K562 (cell line): ENCODE data around the gene CERS6. TPM values are rescaled to one million over a fixed set of nuclear protein-coding genes. Genes with fewer than 3 reads are reported as not detected.

Experiments
- ATF7 ChIP-seq: fragments of 450-650 bp; IDR thresholded peaks from 2 replicates; pipeline ENCODE4 v1.7.1; 2014; ENCODE audit warnings: mild to moderate bottlenecking, moderate library complexity
- CREB1 ChIP-seq, 2 experiments: sonication (generic) in 1 of 2; formaldehyde crosslinking in 1 of 2; IDR thresholded peaks; 2 replicates each; pipeline versions ENCODE4 v1.6.1 to v1.8.0; 2012 to 2022; ENCODE audit warnings: inconsistent platforms in 1 of 2, mild to moderate bottlenecking in 1 of 2, missing genetic modification reagents in 1 of 2, moderate library complexity in 1 of 2
- EZH2 ChIP-seq: IDR thresholded peaks from 2 replicates; pipeline ENCODE4 v1.6.1; 2012; ENCODE audit warnings: low read depth, mild to moderate bottlenecking, inconsistent platforms, low read length, borderline replicate concordance
- KDM1A ChIP-seq, 2 experiments: fragments of 450-650 bp; IDR thresholded peaks; 2 replicates each; pipeline ENCODE4 v1.6.1; 2016; ENCODE audit warnings: mild to moderate bottlenecking in 2 of 2
- KDM2B ChIP-seq: fragments of 250-450 bp; sonication (Bioruptor Pico); IDR thresholded peaks from 2 replicates; pipeline ENCODE4 v1.8.0; 2021; ENCODE audit warnings: mild to moderate bottlenecking, moderate library complexity
- KDM4B ChIP-seq, 2 experiments: fragments of 450-650 bp in 1 of 2; sonication (generic) in 1 of 2; IDR thresholded peaks; 2 replicates each; pipeline ENCODE4 v1.6.1; 2016 to 2017; ENCODE audit warnings: borderline replicate concordance in 2 of 2, antibody characterized with exemption in 1 of 2, low read depth in 1 of 2, mild to moderate bottlenecking in 1 of 2
- NONO ChIP-seq, 2 experiments: fragments of 200-400 bp in 1 of 2; fragments of 450-650 bp in 1 of 2; formaldehyde crosslinking in 1 of 2; IDR thresholded peaks; 2 replicates each; pipeline ENCODE4 v1.6.1; 2017; ENCODE audit warnings: low read depth in 2 of 2, mild to moderate bottlenecking in 2 of 2, moderate library complexity in 2 of 2, low read length in 1 of 2
- RAD21 ChIP-seq, 2 experiments: fragments of 250-450 bp in 1 of 2; fragments of 450-650 bp in 1 of 2; sonication (Bioruptor Pico) in 1 of 2; formaldehyde crosslinking in 1 of 2; IDR thresholded peaks in 1 of 2; conservative IDR thresholded peaks in 1 of 2; 2 replicates each; pipeline versions ENCODE4 v1.4.0 to v1.8.0; 2020 to 2022; ENCODE audit warnings: mild to moderate bottlenecking in 2 of 2, moderate library complexity in 1 of 2
- RBM14 ChIP-seq: fragments of 200-400 bp; formaldehyde crosslinking; IDR thresholded peaks from 2 replicates; pipeline ENCODE4 v1.6.1; 2018; ENCODE audit warnings: low read depth, mild to moderate bottlenecking, low read length, moderate library complexity, borderline replicate concordance; ENCODE audit not compliant: insufficient read depth
- RBM22 ChIP-seq: fragments of 200-400 bp; formaldehyde crosslinking; IDR thresholded peaks from 2 replicates; pipeline ENCODE4 v1.6.1; 2018; ENCODE audit warnings: low read length, low read depth; ENCODE audit not compliant: poor library complexity, severe bottlenecking
- SUPT5H ChIP-seq: fragments of 450-650 bp; IDR thresholded peaks from 2 replicates; pipeline ENCODE4 v1.6.1; 2016
- TAL1 ChIP-seq: fragments of 450-650 bp; IDR thresholded peaks from 2 replicates; pipeline ENCODE4 v1.6.1; 2016; ENCODE audit warnings: mild to moderate bottlenecking
- TEAD1 ChIP-seq, 2 experiments: fragments of 450-650 bp in 1 of 2; sonication (generic) in 1 of 2; formaldehyde crosslinking; IDR thresholded peaks; 2 replicates each; pipeline versions ENCODE4 v1.4.0 to v1.8.0; 2020 to 2022; ENCODE audit warnings: mild to moderate bottlenecking in 2 of 2, missing genetic modification reagents in 1 of 2
- XRCC4 ChIP-seq: IDR thresholded peaks from one replicate; pipeline ENCODE4 v1.6.1; 2011; ENCODE audit not compliant: insufficient read depth, insufficient read length; ENCODE audit errors: extremely low read depth
- ZNF197 ChIP-seq: fragments of 200-800 bp; sonication (Bioruptor generic); IDR thresholded peaks from 2 replicates; pipeline ENCODE4 v1.6.1; 2016; ENCODE audit warnings: low read depth, missing genetic modification characterization, missing compliant biosample characterization
- ZNF561 ChIP-seq: fragments of 450-650 bp; formaldehyde crosslinking; conservative IDR thresholded peaks from 2 replicates; pipeline ENCODE4 v1.4.0; 2020; ENCODE audit warnings: mild to moderate bottlenecking, moderate library complexity
- ZNF79 ChIP-seq: fragments of 250-450 bp; sonication (Bioruptor Pico); IDR thresholded peaks from 2 replicates; pipeline ENCODE4 v1.4.0; 2020; ENCODE audit warnings: low read depth, mild to moderate bottlenecking, moderate library complexity
- ZSCAN32 ChIP-seq: fragments of 450-650 bp; formaldehyde crosslinking; IDR thresholded peaks from 2 replicates; pipeline ENCODE4 v1.4.0; 2020; ENCODE audit warnings: mild to moderate bottlenecking, moderate library complexity
- polyA plus RNA-seq, 8 experiments: library from polyadenylated mRNA; depleted of rRNA in 4 of 8; stranded (reverse) in 5 of 8; unstranded in 3 of 8; fragments of >200 nt; fragmentation: Nextera tagmentation in 2 of 8; fragmentation: Illumina TruSeq in 1 of 8; extraction: Ambion mirVana in 2 of 8; extraction: Trizol in 1 of 8; gene quantifications; 2 replicates each; pipeline versions ENCODE4 v1.2.1 to v1.2.3, GENCODE V29; 2011 to 2014; ENCODE audit warnings: inconsistent platforms in 1 of 8, missing spikeins in 1 of 8
- total RNA-seq, 7 experiments: library from RNA; depleted of rRNA in 6 of 7; stranded (reverse); fragments of >200 nt in 6 of 7; fragmentation: Illumina TruSeq in 2 of 7; extraction: Trizol in 2 of 7; gene quantifications; 2 replicates each; pipeline versions ENCODE4 v1.2.1 to v1.2.3, GENCODE V29; 2011 to 2021; ENCODE audit warnings: low replicate concordance in 1 of 7
- TF ChIP-seq, protein P1 (sequence below): sonication (generic); formaldehyde crosslinking; IDR thresholded peaks from 2 replicates; pipeline ENCODE4 v1.8.0; 2022; ENCODE audit warnings: missing genetic modification reagents, mild to moderate bottlenecking, borderline replicate concordance
- TF ChIP-seq, protein P2 (sequence below): fragments of 450-650 bp; IDR thresholded peaks from 2 replicates; pipeline ENCODE4 v1.6.1; 2018; ENCODE audit warnings: mild to moderate bottlenecking, low read depth; ENCODE audit not compliant: partially characterized antibody
- TF ChIP-seq, protein P3 (sequence below), 3 experiments: fragments of 200-800 bp in 1 of 3; fragments of 250-450 bp in 1 of 3; fragments of 450-650 bp in 1 of 3; sonication (Bioruptor Pico) in 1 of 3; sonication (Bioruptor generic) in 1 of 3; formaldehyde crosslinking in 1 of 3; IDR thresholded peaks; 2 replicates each; pipeline versions ENCODE4 v1.6.1 to v1.8.0; 2016 to 2022; ENCODE audit warnings: mild to moderate bottlenecking in 2 of 3, missing genetic modification characterization in 2 of 3, missing compliant biosample characterization in 1 of 3, moderate library complexity in 1 of 3

Gene CERS6
- total and polyA plus RNA-seq, 9 of the 15 experiments (the other 6 are each of a cell fraction or from before 2014, with no cell fraction given) = 1.6 to 13.6 (median 11.4) TPM

DNA sequence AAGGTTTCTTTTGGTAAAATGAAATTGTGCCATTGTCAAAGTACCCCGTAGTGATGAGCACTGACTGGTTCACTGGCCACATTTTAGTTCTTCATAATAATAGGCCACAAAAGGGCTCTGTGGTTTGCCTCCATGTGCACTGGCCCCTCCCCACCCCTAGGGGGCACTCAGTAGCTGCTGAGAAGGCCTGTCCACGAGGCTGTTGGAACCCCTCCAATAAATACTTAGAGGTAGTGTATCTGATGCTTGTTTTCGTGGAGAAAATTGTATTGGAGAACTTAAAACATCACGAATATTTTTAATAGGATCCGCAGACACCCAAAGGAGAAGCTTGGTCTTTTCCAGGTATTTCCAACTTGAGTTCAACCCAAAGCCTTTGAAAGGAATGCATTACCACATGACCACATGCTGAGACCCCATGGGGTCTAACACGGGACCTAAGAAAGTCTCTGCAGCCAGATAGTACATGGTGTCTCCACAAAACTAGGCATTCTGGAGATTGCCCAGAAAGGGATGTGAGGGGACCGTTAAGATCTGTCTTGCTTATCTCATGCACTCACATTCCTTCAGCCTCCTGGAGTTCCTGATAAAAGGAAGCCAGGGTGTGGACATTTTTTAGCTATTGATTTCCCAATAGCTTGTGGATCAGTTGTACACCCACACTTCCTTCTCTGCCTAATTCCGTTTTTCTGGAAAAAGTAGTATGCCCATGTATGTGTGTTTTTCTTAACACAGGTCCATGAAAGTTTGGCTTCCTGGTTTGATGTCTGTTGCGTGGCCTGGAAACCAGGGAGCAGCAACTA, 317.8 kb downstream of the CERS6 start (continued):
- TF ChIP-seq, protein P1, sequence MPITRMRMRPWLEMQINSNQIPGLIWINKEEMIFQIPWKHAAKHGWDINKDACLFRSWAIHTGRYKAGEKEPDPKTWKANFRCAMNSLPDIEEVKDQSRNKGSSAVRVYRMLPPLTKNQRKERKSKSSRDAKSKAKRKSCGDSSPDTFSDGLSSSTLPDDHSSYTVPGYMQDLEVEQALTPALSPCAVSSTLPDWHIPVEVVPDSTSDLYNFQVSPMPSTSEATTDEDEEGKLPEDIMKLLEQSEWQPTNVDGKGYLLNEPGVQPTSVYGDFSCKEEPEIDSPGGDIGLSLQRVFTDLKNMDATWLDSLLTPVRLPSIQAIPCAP (CRISPR knock-in tag) = no peak
- TF ChIP-seq RAD21 (CRISPR knock-in tag; conservative IDR thresholded peaks at IDR 0.05 in 1 of 2, IDR thresholded peaks at IDR 0.05 in 1 of 2) (peak; percentile 97 to 99), KDM4B (IDR thresholded peaks at IDR 0.05; ENCODE audit: borderline replicate concordance in 2 of 2, low read depth in 1 of 2) (no peak), TAL1 (peak; percentile 98), ZSCAN32 (CRISPR knock-in tag) (no peak), CREB1 (IDR thresholded peaks at IDR 0.05) (peak; percentile 67; the same call in 1 of the 2 replicates), CREB1 (CRISPR knock-in tag; IDR thresholded peaks at IDR 0.05) (no peak), RBM22 (no peak), ZNF197 (CRISPR knock-in tag) (peak; percentile 93), RBM14 (no peak), KDM2B (CRISPR knock-in tag) (no peak), ZNF79 (CRISPR knock-in tag) (no peak; the same call in 1 of the 2 replicates), XRCC4 (no peak), TEAD1 (CRISPR knock-in tag; IDR thresholded peaks at IDR 0.05) (peak; percentile 99), ATF7 (peak; percentile 85), ZNF561 (no peak), NONO (IDR thresholded peaks at IDR 0.05; ENCODE audit: low read depth in 2 of 2, low read length in 1 of 2) (peak in 1 of 2 experiments; percentile 49; a peak in 1 of 4 replicates), EZH2 (no peak), KDM1A (IDR thresholded peaks at IDR 0.05) (peak; percentile 95), SUPT5H (no peak)
- TF ChIP-seq, protein P2, sequence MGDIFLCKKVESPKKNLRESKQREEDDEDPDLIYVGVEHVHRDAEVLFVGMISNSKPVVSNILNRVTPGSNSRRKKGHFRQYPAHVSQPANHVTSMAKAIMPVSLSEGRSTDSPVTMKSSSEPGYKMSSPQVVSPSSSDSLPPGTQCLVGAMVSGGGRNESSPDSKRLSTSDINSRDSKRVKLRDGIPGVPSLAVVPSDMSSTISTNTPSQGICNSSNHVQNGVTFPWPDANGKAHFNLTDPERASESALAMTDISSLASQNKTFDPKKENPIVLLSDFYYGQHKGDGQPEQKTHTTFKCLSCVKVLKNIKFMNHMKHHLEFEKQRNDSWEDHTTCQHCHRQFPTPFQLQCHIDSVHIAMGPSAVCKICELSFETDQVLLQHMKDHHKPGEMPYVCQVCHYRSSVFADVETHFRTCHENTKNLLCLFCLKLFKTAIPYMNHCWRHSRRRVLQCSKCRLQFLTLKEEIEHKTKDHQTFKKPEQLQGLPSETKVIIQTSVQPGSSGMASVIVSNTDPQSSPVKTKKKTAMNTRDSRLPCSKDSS = no peak
- TF ChIP-seq, protein P3, sequence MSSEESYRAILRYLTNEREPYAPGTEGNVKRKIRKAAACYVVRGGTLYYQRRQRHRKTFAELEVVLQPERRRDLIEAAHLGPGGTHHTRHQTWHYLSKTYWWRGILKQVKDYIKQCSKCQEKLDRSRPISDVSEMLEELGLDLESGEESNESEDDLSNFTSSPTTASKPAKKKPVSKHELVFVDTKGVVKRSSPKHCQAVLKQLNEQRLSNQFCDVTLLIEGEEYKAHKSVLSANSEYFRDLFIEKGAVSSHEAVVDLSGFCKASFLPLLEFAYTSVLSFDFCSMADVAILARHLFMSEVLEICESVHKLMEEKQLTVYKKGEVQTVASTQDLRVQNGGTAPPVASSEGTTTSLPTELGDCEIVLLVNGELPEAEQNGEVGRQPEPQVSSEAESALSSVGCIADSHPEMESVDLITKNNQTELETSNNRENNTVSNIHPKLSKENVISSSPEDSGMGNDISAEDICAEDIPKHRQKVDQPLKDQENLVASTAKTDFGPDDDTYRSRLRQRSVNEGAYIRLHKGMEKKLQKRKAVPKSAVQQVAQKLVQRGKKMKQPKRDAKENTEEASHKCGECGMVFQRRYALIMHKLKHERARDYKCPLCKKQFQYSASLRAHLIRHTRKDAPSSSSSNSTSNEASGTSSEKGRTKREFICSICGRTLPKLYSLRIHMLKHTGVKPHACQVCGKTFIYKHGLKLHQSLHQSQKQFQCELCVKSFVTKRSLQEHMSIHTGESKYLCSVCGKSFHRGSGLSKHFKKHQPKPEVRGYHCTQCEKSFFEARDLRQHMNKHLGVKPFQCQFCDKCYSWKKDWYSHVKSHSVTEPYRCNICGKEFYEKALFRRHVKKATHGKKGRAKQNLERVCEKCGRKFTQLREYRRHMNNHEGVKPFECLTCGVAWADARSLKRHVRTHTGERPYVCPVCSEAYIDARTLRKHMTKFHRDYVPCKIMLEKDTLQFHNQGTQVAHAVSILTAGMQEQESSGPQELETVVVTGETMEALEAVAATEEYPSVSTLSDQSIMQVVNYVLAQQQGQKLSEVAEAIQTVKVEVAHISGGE (CRISPR knock-in tag; IDR thresholded peaks at IDR 0.05) = peak in 1 of 3 experiments; percentile 73; a peak in 1 of 6 replicates
